HG02642 (cell line): ENCODE results near the gene MYL7.
"Not testable (repeated sequence)": the region's sequence is repeated elsewhere in the genome, so short reads cannot be mapped to it uniquely, and the experiment has no call there.

ENCODE experiments used
- ATAC-seq: cut with Tn5 transposase; IDR thresholded peaks from one replicate; pipeline ENCODE4 v1.9.1; 2021; ENCODE audit warnings: mild to moderate bottlenecking; ENCODE audit not compliant: unreplicated experiment, poor library complexity

Gene MYL7

DNA sequence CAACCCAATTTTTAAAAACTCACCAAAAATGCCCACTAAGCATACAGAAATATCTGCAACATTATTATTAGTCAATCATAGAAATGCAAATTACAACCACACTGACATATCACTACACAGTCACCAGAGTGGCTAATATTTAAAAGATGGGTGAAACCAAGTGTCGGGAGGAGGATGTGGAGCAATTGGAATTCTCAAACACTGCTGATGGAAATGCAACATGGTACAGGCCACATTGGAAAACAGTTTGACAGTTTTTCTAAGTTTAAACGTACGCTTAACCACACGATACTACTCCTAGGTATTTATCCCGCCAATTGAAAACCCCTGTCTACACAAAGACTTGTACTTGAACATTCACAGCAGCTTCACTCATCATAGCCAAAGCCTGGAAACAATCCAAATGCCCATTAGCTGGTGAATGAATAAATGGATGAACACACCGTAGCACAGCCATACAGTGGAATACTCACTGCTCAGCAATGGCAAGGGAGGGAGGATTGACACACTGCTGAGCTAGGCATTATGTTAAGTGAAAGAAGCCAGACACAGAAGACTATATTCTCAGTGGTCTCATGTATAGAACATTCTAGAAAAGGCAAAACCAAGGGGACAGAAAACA is 31.8 kb upstream of the MYL7 start:
- ATAC-seq, result no peak

DNA sequence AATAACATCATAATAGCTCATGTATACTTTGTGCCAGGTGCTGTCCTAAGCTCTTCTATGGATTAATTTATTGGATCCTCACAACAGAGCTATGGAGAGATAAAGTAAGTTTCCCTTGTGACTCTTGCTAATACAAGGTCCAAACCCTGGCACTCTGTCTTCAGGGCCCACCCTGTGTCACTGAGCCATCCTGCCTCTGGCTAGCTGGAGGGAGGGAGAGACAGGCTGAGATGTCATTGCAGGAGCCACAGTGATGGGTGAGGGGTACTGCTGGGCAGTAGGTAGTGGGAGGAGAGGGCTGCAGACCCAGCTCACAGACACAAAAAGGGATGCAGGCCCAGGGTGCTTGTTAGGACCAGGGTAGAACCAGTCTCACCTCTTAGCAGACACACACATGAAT is 31.2 kb upstream of the MYL7 start:
- ATAC-seq, result no peak

DNA sequence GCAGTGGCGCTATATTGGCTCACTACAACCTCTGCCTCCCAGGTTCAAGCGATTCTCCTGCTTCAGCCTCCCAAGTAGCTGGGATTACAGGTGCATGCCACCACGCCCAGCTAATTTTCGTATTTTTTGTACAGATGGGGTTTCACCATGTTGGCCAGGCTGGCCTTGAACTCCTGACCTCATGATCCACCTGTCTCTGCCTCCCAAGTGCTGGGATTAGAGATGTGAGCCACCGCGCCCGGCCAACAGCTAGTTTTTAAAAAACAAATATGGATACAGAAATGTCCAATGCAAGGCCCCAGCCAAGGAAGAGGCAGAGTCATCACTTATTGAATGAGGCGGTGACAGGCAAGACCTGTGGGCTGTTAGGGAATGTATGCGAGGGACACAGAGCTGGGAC is 30.8 kb upstream of the MYL7 start:
- ATAC-seq, result not testable (repeated sequence)

DNA sequence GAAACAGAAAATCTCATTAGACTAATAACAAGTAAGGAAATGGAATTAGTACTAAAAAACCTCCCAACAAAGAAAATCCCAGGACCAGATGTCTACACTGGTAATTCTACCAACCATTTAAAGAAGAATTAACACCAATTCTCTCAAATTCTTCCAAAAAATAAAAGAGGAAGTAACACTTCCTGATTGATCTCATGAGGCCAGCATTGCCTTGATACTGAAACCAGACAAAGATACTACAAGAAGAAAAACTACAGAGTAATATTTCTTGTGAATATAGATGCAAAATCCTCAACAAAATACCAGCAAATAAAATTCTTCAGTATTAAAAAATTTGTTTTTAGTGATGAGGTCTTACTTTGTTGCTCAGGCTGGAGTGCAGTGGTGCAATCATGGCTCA is 26.8 kb upstream of the MYL7 start:
- no peak for ATAC-seq

DNA sequence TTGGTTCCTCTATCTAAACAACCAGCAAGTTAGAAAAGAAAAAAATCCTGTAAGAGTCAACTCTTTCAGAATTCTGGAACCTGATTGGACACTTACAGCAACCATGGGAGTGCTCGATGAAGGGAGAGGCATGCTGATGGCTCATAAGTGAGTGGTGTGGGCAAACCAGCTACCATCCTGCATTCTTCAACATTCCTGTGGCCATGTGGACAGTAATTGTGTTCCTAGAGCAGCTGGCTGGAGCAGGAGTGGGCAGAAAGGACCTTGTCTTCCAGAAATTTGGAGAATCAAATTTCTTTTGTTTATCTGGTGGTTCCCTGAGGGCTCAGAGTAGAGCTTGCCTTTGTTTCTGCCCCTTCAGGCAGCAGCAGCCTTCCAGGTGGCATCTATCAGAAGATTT is 22.5 kb upstream of the MYL7 start:
- ATAC-seq, result no peak

DNA sequence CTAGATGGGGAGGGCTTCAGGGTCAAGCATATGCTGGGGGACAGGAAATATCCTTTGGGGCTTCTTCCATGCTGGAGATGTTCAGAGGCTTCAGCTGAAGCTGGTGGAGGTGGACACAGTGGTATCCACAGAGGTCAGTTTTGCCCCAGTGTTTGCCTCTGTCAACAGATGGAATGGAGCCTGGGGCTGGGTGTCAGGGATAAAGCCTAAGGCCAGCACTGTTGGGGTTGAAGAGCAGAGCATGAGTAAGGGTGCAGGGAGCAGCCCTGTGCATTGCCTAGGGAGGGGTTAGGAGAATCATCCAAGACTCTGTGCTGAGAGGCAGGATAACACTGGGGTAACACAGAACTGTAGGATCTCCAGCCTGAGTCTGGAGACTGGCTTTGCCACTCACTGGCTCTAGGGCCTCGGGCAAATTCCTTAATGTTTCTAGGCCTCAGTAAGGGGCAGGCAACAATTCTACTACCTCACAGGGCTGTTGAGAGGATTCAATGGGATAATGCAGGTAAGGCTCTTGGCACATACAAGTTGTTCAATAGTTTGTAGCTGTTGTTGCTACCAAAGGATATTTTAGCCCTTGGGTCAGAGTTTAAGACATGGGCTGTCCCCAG is 21.8 kb upstream of the MYL7 start:
- no peak for ATAC-seq

DNA sequence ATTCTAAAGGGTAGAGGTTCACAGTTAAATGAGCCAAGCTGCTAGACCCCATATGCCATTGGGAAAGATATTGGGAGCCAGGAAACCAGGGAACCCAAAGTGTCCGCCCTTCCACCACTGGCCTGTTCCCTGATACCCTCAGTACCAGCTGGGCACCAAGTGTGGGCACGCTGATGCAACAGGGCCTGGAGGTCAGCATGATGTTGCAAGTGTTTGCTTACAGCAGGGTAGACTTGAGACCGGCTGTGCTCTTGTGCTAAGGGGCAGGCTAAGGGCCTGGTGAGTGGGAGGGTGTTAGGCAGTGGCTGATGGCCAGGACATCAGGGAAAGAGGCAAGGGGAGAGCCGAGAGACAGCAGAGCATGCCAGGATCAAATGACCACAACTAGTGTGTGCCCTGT is 21.0 kb upstream of the MYL7 start:
- ATAC-seq, result no peak

DNA sequence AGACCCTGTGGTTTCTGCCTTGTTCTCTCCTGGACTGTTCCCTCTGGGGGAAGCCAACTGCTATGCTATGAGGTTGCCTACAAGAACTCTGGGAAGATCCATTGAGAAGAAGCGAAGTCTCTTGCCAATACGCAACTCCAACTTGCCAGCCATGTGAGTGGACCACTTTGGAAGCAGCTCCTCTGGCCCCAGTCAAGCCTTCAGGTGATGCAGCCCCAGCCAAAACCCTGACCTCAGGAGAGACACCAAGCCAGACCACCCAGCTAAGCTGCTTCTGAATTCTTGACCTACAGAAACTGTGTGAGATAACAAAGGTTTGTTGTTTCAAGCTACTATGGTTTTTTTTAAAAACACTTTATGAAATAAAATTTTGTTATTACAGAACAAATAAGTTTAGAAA is 20.2 kb upstream of the MYL7 start:
- no peak for ATAC-seq

DNA sequence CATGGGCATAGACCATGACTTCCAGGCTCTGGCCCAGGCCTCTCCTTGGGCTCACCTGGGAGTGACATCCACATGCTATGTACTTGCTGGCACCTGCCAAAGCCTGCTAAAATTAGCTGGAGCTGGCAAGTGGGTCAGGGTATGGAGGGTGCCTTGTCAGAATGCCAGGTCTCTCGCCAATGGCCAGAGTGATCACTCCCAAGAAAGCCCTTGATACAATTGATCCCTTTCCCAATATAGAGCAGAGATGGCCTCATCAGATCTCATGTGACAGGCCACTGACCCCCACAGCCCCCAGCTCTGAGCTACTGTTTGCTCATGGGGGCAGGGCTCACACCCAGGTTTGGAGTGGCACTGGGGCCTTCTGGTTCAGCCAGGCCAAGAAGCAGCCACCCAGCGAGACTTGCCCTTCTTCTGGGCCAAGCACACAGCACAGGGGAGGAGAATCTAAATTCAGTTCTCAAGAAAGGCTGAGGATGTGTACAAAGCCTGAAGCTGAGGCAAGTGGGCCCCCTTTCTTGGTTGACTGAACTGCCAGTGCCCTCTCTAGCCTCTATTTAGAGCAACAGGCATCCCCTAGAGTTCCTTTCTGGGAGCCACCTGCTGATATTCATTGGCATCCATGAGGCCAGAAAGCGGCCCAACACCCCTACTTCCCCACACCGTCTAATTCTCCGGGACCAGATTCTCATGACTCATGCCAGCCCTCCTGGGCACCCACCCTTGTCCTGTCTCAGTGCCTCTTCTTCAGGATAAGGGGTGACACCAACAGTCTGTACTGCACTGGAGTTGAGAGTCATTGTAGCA is 18.9 kb upstream of the MYL7 start:
- no peak for ATAC-seq

DNA sequence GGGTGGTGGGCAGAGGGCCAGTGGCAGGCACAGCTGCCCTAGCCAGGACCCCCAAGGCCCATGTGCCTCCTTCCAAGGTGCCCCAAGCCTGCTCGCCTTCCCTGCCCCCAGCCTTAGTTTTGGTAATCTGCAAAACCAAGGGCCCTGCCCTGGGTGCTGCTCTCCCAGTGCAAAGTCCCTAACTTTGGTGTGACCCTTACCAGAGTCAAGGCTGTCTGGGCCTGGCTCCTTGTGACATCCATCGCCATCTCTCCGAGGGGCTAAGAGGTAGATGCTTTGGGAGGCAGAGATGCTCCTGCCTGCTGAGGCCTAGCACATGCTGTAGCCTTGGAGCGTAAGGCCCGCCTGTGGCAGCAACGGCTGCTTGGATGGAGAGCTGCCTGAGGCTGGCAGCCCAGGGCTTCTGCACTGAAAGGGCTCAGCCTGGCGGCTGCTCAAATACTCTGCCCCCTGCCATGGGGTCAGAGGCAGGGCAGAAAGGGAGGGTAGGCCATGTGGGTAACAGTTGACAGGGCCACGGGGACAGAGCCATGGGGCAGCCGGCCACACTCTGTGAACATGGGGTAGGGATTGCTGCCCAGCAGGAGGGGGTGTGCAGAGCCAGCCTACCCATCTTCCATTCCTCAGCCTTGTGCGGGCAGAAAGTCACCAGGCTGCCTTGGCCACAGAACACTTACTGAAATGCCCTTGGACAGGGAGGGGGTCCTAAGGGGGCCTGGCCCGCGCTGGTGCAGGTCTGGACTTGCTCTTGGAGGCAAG is 17.9 kb upstream of the MYL7 start:
- ATAC-seq, result no peak

DNA sequence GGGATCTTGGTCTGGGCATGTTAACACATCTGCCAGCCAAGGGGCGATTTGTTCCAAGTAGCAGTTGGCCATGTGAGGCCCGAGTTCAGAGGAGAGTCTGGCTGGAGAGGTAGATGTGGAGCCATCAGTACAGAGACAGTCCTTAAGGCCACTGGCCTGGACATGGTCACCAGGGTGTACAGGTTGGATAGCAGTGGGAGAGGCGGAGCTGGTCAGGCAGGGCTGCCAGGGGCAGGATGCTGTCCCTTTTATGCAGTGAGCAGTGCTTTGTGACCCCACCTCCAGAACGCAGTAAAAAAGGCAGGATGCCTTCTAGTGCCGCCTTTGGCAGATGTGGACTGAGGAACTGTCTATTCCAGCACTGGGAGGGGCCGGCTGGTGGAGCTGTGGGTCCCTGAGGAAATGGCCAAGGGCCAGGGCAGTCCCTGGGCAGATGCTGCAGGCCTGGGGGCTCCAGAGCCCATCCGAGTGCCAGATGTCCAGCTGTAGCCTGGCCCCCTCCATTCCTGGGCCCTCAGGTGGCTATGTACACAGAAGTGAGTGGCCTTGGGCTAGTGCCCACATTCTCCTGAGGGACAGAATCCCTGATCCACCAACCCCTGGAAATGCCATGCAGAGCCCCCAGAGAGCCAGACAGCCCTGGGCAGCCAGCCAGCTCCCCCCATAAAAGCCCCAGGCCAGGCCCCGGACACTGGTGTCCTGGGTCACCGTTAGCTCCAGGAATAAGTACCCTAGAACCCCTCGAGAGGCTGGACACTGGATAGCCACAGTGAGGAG is 17.2 kb upstream of the MYL7 start:
- no peak for ATAC-seq

DNA sequence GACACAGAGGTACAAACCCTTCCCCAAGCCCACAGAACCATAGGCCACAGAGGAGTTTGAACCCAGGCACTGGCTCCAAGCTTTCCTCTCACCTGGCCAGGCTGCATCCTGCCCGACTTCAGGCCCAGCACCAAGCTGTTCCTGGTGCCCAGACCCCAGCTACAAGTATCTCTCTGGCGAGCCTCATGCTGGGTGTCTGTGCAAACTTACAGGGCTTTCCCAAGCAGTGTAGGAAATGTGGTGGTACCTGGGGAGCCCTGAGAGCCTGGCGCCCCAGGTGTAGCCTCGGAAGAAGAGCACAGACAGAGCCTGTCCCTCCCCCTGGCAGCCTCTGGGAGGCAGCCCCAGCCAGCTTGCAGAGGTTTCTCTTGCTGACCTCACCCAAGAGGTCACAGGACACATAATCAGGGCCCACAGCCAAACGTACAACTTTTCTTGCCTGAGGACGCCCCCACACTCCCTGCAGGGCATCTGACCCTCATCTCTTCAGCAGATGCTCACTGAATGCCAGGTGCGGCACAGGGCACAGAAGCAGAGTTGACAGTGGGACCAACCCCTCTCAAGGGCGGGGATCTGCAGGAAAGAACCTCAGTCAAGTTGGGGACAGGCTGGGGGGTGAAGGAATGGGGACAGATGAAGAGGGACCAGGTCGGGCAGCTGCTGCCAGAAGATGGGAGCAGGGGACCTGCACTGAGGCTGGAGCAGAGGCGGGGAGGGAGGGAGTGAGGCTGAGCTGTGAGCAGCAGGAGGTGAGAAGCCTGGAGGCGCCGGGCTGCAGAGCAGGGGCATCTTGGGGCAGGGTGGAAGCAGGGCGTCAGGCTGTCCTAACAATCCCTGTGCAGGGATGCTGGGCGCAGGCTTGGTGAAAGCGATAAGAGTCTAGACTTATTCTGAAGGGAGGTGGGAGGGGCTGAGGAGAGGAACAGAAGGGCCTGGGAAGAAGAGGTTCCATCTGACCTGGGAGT is 16.3 kb upstream of the MYL7 start:
- no peak for ATAC-seq

DNA sequence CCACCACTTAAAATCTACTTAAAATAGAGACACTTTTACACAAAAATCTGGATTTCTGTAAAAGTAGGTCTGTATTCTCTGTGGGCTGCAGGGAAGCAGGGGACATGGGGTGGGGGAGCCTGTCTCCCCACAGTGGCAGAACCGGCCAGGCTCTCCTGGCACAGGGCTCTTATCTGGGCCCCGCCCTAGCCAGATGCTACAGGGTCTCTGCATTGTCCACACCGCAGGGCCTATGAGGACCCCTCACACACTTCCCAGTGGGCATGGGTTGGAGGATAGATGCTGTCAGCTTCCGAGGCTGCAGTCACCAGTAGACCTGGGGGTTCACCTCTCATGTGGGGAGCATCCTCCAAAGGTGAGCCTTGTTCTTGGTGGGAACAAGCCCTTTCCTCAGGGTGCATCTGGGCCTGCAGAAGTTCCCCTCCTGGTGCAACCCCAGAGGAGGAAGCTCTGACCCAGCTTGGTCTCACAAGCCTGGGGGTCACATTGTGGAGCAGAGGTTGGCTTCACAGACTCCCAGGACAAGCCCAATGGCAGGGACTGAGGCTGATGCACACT is 15.4 kb upstream of the MYL7 start:
- no peak for ATAC-seq

DNA sequence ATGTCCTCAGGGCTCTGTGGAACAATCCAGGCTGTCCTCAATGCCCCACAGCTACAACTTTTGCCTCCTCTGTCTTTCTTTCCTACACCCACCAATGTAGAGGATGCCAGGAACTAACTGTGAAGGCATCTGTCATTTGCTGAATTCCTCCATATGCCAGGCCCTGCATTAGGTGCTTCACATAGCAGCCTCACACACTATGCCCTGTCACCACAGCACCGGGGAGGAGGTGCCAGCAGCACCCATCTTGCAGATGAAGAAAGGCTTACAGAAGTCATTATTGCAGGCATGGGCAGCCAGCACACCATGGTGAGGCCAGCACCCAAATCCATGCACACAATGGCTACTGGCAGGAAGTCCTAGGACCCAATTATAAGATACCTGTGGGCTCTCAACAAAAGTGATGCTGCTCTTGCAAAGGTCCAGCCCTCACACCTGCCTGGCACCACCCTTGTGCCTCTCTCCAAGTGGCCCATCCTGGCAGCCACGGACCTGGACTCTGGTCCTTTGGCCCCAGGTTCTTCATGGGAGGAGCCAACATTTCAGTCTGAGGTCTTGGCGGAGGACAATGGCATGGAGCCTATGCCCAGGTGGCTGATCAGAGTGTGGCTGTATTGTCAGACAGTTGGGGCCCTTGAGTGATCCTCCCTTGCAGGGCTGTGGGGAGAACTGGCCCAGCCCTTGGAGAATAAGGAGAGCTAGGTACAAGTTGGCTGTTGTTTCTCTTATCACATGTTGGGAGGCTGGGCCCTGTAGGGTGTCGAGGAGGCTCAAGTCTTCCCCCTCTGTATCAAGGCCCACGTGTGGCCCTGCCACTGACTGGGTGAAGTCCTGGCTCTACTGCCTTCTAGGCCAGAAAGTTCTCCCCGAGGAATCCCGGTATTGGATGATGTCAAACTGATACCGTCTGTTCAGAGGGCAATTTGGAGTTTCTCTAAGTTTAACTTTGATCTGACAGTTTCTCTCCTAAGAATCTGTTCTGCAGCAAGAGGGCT is 14.4 kb upstream of the MYL7 start:
- no peak for ATAC-seq

DNA sequence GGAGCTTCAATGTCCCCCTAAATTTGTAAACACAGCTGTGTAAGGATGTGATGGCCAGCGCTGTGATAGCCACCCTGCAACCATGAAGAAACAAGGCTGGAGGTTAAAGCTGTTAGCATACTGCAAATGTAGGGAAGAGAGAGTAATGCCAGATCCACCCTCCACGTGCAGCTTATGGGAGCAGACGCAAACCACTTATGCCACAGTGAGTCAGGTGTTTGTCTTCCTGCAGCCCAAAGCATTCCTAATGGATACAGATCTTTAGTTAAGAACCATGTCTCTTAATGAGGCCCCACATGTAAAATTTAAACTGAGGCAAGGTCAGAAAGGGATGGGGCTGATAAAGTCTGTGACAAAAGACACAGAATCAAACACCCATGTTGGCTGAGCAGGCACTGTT is 13.6 kb upstream of the MYL7 start:
- no peak for ATAC-seq

DNA sequence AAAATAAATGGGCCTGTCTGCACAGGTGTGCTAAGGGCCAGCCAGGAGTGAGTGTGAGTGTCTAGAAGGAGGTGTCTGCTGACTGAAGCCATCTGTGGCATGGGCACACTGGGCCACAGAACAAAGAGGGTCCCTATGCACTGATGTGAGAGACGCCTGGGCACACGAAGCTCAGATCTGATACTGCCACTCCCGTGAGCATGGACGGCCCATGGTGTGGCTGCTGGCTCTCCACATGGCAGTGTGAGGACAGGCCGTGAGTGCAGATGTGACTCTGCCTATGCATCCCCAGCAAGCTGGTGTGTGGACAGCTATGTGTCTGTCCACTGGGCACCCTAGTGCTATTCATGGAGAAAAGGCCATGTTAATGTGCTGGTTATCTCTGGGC is 12.8 kb upstream of the MYL7 start:
- ATAC-seq, result no peak

DNA sequence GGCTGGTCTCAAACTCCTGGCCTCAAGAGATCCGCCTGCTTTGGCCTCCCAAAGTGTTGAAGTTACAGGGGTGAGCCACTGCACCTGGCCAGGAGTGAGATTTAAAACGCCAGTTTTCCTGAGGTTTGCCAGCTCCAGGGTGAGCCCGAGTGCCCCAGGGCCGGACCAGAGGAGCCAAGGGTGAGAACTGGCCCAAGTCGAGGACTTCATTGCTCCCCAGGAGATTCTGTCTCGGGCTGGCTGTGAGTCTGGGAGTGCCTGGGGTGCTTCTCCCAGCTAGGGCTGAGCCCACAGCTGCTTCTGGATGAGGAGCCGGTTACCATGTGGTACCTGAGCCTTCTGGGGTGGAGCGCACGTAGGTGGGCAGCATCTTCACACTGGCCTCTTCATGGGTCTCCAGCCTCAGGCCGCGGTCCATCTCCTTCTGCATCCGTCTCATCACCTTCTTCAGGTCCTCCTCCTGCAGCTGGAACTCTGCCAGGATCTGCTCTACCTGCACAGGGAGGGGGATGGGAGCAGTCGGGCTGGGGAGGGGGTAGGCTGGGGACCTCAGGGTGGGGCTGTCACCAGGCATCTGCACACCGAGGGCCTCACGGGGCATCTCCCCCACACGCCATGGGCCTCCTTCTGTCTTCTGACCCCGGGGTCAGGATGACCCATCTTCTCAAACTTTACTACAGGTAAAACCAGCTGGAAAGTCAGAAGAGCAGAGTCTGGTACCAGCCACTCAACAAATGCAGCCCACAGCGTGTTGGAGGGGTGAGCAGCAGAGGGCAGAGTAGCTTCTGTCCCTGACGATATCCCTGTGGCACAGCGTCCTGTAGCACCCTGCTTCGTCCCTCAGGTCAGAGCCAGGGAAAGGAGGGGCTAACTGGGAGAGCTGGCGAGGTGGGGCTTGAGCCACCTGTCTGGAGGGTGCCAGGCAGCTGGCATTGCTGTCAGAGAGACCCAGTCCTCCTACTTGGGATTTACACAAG is 12.1 kb upstream of the MYL7 start:
- ATAC-seq, result no peak
